Upper lobe of left lung (tissue), 6 donors: ENCODE measurements around the gene CNEP1R1. TPM values are rescaled to one million over a fixed set of nuclear protein-coding genes. Genes with fewer than 3 reads are reported as not detected.

Source experiments
- ATAC-seq, 2 donors: fragments of 200-7000 bp; cut with Tn5 transposase; one replicate each; pipeline ENCODE4 v1.9.1; 2022; ENCODE audit warnings: mild to moderate bottlenecking in 2 of 2, moderate library complexity in 2 of 2; ENCODE audit not compliant: low FRiP score in 2 of 2
- DNase-seq, 2 donors: peaks; one replicate each; pipeline ENCODE4 v3.0.0-alpha.2; 2019 to 2020
- H3K27ac ChIP-seq, 4 donors: fragments of 200-600 bp; sonication (generic); one replicate each; pipeline ENCODE4 v1.5.1; 2016 to 2019
- H3K27me3 ChIP-seq, 4 donors: fragments of 200-600 bp; sonication (generic); one replicate each; pipeline ENCODE4 v1.5.1; 2017 to 2019
- H3K36me3 ChIP-seq, 4 donors: fragments of 200-600 bp; sonication (generic); one replicate each; pipeline ENCODE4 v1.5.1; 2016 to 2019
- H3K4me1 ChIP-seq, 4 donors: fragments of 200-600 bp; sonication (generic); one replicate each; pipeline ENCODE4 v1.5.1; 2018 to 2019
- H3K4me3 ChIP-seq, 4 donors: fragments of 200-600 bp; sonication (generic); one replicate each; pipeline ENCODE4 v1.5.1; 2017 to 2019; ENCODE audit warnings: mild to moderate bottlenecking in 2 of 4, moderate library complexity in 1 of 4
- H3K9me3 ChIP-seq, 4 donors: fragments of 200-600 bp; sonication (generic); one replicate each; pipeline ENCODE4 v1.5.1; 2018 to 2019
- EP300 ChIP-seq, 4 donors: sonication (generic); formaldehyde crosslinking; IDR thresholded peaks; one replicate each; pipeline ENCODE4 v1.5.1; 2017; ENCODE audit warnings: antibody characterized with exemption in 4 of 4, control low read depth in 2 of 4
- POLR2A ChIP-seq, 4 donors: fragments of 450-650 bp; IDR thresholded peaks; one replicate each; pipeline ENCODE4 v1.5.1; 2016 to 2017; ENCODE audit warnings: antibody characterized with exemption in 4 of 4, mild to moderate bottlenecking in 2 of 4
- POLR2AphosphoS5 ChIP-seq, 2 donors: sonication (generic); formaldehyde crosslinking; IDR thresholded peaks; one replicate each; pipeline ENCODE4 v1.5.1; 2017; ENCODE audit warnings: antibody characterized with exemption in 2 of 2
- WGBS, 2 donors: methylation state at CpG; one replicate each; pipeline ENCODE4 v1.1.5; 2017 to 2018; 5-methylcytosine and 5-hydroxymethylcytosine counted together
- total RNA-seq, 6 donors: library from RNA; depleted of rRNA in 4 of 6; stranded (reverse); fragments of >200 nt in 4 of 6; gene quantifications; one replicate each; pipeline versions ENCODE4 v1.1.0 to v1.2.1, GENCODE V29; 2016 to 2021
- TF ChIP-seq, protein P1 (sequence below), 6 experiments: fragments of 450-650 bp in 4 of 6; fragments of 200-600 bp in 2 of 6; sonication (generic) in 2 of 6; IDR thresholded peaks; one replicate each; pipeline ENCODE4 v1.5.1; 2016 to 2019; ENCODE audit warnings: antibody characterized with exemption in 6 of 6
- donor health status: DM: no; HTN: no; CAD: no; lungs with moderate emphysema.
- donor health status: DM: no; HTN: yes; CAD: no; lungs with severe emphysema.

CNEP1R1 gene
- total RNA-seq, 6 donors from 2014 or later = 1.0 to 21.8 (median 15.4) TPM

DNA sequence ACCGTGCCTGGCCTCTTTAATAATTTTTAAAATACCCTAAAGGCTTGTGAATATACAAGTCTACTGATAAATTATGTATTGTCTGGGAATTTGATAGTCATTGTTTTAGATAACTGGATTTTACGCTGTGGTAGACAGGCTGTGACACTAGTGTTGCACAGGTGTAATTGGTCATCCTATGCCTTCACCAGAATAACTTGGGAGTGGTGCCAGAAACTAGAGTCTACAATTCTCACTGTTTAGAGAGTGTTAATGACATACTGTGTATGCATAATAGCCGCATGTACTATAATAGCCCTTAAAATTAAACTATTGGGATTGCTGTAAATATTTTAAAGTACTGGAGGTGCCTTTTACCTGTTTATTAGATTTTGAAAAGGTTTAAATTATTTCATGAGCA, 11.4 kb downstream of the CNEP1R1 start:
- no peak overlapping the region for H3K27ac ChIP-seq
- H3K36me3 ChIP-seq = peaks cover 9 to 52% (median 19%) of the 10 kb centered on the region in 4 donors
- ATAC-seq = no peak

DNA sequence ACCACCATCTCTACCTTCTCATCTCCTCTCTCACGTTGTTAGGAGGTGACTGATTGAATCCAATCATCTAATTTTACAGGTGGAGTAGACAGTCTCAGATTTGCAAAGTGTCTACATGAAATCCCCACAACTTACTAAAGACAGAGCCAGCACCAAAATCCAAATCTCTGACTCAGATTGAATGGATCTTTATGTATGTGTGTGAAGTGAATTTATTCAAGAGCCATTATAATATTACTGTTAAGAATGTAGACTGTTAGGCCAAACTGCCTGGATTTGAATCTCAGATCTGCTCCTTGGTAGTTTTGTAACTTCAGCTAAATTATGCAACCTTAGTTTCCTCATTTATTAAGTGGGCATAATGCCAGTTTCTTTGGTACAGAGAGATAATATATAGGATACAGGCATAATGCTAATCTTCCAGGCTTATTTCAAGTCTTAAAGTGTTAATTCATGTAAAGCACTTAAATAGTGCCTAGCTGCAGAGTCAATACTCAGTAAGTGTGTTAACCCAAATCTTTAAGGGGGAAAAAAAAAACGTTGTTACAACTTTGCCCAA, 12.7 kb downstream of the CNEP1R1 start:
- no peaks in the 10 kb centered on the region for H3K27me3 ChIP-seq
- H3K36me3 ChIP-seq = peaks cover 4 to 39% (median 16%) of the 10 kb centered on the region in 4 donors
- 29 to 38% methylated on average over 2 of the region's 2 CpGs for WGBS, 2 donors
- peaks cover 3 to 35% (median 23%) of the 10 kb centered on the region in 4 donors for H3K4me1 ChIP-seq
- H3K9me3 ChIP-seq = no peaks in the 10 kb centered on the region
- H3K4me3 ChIP-seq = no peak overlapping the region
- peak; percentile 11 to 69 for ATAC-seq
- DNase-seq = no peak
- TF ChIP-seq, protein P1, sequence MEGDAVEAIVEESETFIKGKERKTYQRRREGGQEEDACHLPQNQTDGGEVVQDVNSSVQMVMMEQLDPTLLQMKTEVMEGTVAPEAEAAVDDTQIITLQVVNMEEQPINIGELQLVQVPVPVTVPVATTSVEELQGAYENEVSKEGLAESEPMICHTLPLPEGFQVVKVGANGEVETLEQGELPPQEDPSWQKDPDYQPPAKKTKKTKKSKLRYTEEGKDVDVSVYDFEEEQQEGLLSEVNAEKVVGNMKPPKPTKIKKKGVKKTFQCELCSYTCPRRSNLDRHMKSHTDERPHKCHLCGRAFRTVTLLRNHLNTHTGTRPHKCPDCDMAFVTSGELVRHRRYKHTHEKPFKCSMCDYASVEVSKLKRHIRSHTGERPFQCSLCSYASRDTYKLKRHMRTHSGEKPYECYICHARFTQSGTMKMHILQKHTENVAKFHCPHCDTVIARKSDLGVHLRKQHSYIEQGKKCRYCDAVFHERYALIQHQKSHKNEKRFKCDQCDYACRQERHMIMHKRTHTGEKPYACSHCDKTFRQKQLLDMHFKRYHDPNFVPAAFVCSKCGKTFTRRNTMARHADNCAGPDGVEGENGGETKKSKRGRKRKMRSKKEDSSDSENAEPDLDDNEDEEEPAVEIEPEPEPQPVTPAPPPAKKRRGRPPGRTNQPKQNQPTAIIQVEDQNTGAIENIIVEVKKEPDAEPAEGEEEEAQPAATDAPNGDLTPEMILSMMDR (IDR thresholded peaks at IDR 0.05) = no peak
- no peak for TF ChIP-seq POLR2A (IDR thresholded peaks at IDR 0.05)
- peak in 1 of 2 donors; percentile 20 for TF ChIP-seq POLR2AphosphoS5 (IDR thresholded peaks at IDR 0.05)
- no peak for TF ChIP-seq EP300 (IDR thresholded peaks at IDR 0.05)
- peak overlapping the region; percentile 68 to 73 (median 68) for H3K27ac ChIP-seq

More for the DNA sequence above, 11.4 kb downstream of the CNEP1R1 start:
- Histone ChIP-seq H3K9me3 (no peaks in the 10 kb centered on the region), H3K27me3 (no peaks in the 10 kb centered on the region), H3K4me1 (peaks cover 3 to 35% (median 23%) of the 10 kb centered on the region in 4 donors), H3K4me3 (no peak overlapping the region)
- TF ChIP-seq POLR2AphosphoS5 (IDR thresholded peaks at IDR 0.05) = no peak
- no peak for TF ChIP-seq EP300 (IDR thresholded peaks at IDR 0.05)
- no peak for TF ChIP-seq POLR2A (IDR thresholded peaks at IDR 0.05)
- TF ChIP-seq, protein P1 (IDR thresholded peaks at IDR 0.05) = no peak
- 80 to 83% methylated on average over 3 of the region's 3 CpGs for WGBS, 2 donors
- DNase-seq = no peak

DNA sequence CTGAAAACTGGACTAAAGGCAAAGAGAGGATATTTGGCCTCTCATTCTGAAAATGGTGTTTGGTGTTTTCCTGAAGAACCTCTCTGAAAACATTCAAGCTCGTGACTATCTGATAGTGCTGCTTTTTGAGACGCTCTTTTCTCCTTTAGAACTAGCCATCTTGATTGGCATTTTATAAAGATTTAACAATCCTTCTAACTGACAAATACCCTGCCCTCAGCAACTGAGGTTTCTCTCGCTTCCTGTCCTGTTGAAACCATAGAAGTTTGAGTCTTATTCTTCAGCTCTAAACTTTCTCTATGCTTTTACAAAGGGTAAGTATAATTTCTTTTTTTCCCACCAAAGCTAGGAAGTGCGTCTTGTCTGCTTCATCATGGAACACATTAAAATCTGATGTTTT, 13.3 kb downstream of the CNEP1R1 start:
- Histone ChIP-seq H3K36me3 (peaks cover 4 to 34% (median 14%) of the 10 kb centered on the region in 4 donors), H3K4me1 (peaks cover 3 to 35% (median 23%) of the 10 kb centered on the region in 4 donors), H3K27me3 (no peaks in the 10 kb centered on the region), H3K9me3 (no peaks in the 10 kb centered on the region), H3K4me3 (no peak overlapping the region), H3K27ac (peak overlapping the region; percentile 68 to 73 (median 68))
- ATAC-seq = no peak
- no peak for DNase-seq
- TF ChIP-seq POLR2AphosphoS5 (IDR thresholded peaks at IDR 0.05) (no peak), POLR2A (IDR thresholded peaks at IDR 0.05) (no peak)
- WGBS, 2 donors = 50 to 75% methylated on average over 4 of the region's 4 CpGs

DNA sequence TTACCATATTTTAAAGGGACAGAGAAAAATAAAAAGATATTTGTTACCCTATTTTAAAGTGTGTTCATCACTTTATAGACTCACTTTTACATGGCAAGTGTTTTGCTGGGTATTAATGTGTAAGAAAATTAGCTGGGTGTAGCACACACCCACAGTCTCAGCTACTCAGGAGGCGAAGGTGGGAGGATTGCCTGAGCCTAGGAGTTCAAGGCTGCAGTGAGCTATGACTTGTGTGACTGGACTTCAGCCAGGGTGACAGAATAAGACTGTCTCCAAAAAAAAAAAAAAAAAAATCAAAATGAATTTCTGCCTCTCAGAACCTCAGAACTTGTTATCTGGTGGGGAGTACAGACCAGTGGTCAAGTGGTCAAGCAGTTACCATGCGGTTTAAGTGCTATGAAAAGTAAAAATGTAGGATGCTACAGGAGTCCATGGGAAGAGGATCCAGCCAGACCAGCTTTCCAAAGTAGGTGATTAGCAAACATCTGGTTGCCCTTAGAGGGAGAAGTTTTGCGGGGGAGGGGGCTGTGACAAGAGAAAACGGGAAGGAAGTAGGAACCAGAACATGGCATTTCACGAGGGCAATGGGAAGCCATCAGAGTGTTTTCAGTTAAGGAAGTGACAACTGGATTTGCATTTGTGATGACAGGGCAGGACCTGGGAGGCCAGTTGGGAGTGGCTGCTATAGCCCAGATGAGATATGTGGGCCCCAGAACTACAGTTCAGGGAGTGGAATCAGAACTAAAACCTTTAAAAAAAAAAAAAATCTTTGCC, 13.9 kb downstream of the CNEP1R1 start:
- Histone ChIP-seq H3K27ac (peak overlapping the region; percentile 68 to 73 (median 68)), H3K4me1 (peaks cover 3 to 35% (median 23%) of the 10 kb centered on the region in 4 donors), H3K27me3 (no peaks in the 10 kb centered on the region), H3K9me3 (no peaks in the 10 kb centered on the region), H3K4me3 (no peak overlapping the region), H3K36me3 (peaks cover 4 to 27% (median 9%) of the 10 kb centered on the region in 4 donors)
- DNase-seq (peak in 1 of 2 donors; percentile 81), ATAC-seq (peak; percentile 71 to 91)
- 43 to 47% methylated on average over 5 of the region's 5 CpGs for WGBS, 2 donors
- TF ChIP-seq, protein P1 (IDR thresholded peaks at IDR 0.05) = no peak
- TF ChIP-seq POLR2AphosphoS5 (IDR thresholded peaks at IDR 0.05) = peak in 1 of 2 donors; percentile 36
- TF ChIP-seq EP300 (IDR thresholded peaks at IDR 0.05) = peak in 1 of 4 donors; percentile 37
- TF ChIP-seq POLR2A (IDR thresholded peaks at IDR 0.05) = peak in 1 of 4 donors; percentile 25

DNA sequence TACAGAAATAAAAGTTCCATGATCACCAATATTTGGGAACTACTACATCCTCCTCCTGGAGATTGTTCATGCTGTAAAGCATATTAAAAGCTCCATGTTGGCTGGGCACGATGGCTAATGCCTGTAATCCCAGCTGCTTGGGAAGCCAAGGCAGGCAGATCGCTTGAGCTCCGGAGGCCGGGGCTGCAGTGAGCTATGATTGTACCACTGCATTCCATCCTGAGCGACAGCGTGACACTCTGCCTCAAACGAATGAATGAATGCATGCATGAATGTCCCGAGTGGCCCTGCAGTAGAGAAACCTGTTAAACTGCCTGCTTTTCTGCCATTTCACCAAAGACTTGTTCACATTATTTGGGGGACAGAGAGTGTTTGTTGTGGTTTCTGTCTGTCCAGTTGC, 15.0 kb downstream of the CNEP1R1 start:
- 61 to 73% methylated on average over 3 to 8 of the region's 8 CpGs for WGBS, 2 donors
- DNase-seq = peak in 1 of 2 donors; percentile 41
- Histone ChIP-seq H3K4me1 (peaks cover 3 to 35% (median 23%) of the 10 kb centered on the region in 4 donors), H3K36me3 (peaks cover 0 to 16% (median 3%) of the 10 kb centered on the region in 4 donors), H3K4me3 (no peak overlapping the region), H3K27ac (peak overlapping the region in 3 of 4 donors; percentile 33 to 73 (median 39)), H3K27me3 (no peaks in the 10 kb centered on the region), H3K9me3 (no peaks in the 10 kb centered on the region)
- ATAC-seq = peak in 1 of 2 donors; percentile 53
- no peak for TF ChIP-seq EP300 (IDR thresholded peaks at IDR 0.05)
- no peak for TF ChIP-seq POLR2A (IDR thresholded peaks at IDR 0.05)
- no peak for TF ChIP-seq POLR2AphosphoS5 (IDR thresholded peaks at IDR 0.05)
- TF ChIP-seq, protein P1 (IDR thresholded peaks at IDR 0.05) = no peak
